DOHH2 (cell line): ENCODE measurements around the gene LAMC1.

Source experiments
- CTCF ChIP-seq: fragments of 200-600 bp; sonication (generic); IDR thresholded peaks from one replicate; pipeline ENCODE4 v1.5.1; 2014; ENCODE audit warnings: antibody characterized with exemption, mild to moderate bottlenecking, low read depth, low read length; ENCODE audit not compliant: poor library complexity, severe bottlenecking
- EZH2phosphoT487 ChIP-seq: fragments of 200-600 bp; sonication (generic); IDR thresholded peaks from 2 replicates; pipeline ENCODE4 v1.6.1; 2017; ENCODE audit warnings: borderline replicate concordance, mild to moderate bottlenecking, antibody characterized with exemption, low read length, moderate library complexity, mixed read lengths

DNA sequence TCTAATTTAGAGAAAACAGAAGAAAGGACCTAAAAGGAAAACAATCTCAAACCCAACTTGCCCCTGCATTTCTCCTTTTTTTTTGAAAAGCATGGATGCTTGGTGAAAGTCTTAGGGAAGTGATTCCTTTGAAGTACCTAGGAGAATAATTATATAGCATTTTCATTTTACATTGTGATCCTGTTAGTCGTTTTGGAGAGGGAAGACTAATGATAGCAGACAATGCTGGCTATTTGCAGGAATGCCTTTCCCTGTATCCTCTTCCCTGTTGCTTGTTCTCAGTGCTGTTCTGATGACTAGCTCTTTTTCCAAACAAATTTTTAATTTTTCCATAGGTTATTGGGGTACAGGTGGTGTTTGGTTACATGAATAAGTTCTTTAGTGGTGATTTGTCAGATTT, 53.9 kb downstream of the LAMC1 start:
- TF ChIP-seq CTCF: no peak
- no peak for TF ChIP-seq EZH2phosphoT487
